CD4-positive, alpha-beta T cell treated with Interleukin-6 for 4 hours (primary cell): Measurements from ENCODE around the gene DNTT.
A peak's percentile ranks its signal among the peaks of the same experiment; 100 is the strongest.

Experiments
- DNase-seq: peaks from one replicate; pipeline ENCODE4 v3.0.0-alpha.2; 2020; ENCODE audit warnings: mixed read lengths

The DNTT gene

DNA sequence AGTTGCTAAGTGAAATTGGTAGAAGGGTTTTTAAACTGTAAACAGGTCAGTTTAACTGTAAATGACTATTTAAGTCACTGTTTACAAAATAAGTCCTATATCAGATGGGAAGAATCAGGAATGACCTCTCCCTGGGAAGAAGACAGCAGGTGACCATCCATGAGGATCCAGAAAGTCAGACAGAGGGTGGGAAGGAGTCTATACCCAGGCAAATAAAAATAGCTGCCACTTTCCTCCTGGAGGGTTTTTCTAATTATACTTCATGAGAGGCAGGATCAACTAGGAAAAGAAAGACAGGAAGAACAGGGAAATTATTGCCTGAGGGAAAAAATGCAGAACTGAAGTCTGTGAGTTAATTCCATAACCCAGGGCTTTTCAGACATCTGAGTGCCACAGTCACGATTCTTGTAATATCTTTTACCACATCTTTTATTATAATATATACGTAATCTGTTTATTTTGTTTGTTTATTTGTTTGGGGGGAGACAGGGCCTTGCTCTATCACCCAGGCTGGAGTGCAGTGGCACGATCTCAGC, 7.0 kb downstream of the DNTT start:
- DNase-seq: no peak

GRCh38 chr10:96313344-96313743, 9.1 kb downstream of the DNTT start:
- no peak for DNase-seq

DNA sequence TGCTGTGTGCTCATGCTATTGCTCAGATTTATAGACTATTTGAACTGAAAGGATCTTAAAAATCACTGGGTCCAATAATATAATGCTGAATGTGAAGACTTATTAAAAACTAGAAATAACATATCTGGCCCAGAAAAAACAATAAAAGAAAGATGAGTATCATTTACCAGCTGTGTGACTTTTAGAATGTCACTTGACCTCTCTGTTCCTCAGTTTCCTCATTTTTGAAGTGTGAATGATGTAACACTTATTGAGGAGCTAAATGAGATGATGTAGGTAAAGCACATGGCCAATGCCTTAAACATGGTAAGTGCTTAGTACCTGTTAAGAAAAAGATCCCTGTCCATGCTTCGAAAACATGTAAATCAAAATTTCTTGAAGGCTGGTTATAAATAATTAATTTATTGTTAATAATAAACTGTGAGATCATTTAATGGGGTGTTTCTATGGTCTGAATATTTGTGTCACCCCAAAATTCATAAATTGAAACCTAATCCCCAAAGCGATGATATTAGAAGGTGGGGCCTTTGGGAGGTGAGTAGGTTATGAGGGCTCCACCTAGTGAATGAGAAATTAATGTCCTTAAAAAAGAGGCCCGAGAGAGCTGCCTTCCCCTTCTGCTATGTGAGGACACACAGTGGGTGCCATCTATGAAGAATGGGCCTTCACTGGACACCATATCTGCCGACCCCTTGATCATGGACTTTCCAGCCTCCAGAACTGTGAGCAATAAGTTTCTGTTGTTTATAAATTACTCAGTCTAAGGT, 13.0 kb downstream of the DNTT start:
- DNase-seq: no peak

- DNase-seq: no peak
Observed at GRCh38 chr10:96319754-96320474, 15.7 kb downstream of the DNTT start.

DNA sequence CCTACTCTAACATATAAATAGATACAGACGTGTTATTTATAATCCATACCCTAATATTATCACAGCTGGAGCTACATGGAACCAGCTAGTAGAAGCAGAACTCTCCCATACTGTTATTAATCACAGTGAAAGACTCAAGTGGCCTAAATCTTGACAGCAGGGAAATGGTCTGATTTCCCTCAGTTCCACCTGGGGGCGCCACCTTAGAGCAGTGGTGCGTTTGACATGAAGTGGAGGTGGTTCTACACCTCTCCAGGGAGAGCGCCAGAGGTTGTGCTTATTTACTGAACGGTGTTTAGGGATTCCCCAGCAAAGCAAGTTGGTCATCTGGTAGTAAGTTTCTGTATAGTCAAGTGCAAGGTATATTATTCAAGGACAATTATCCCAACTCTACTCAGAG, 17.6 kb downstream of the DNTT start:
- DNase-seq: no peak

DNA sequence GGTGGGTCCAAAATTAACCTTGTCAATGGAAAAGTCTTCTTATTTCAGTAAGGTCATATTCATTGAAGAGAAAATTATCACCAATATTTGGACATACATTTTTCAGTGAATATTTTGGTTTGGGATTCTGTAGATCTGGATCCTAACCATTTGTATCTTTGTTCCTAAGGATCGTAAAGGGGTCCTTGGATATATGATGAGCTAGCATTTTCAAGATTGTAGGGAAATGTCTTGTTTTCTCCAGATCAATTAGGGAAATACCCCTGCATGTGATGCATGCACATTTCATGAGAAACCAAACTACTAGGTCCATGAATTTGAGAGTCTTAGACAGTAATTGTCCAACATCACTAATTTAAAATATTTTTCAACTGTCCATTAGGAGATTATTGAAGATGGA, 18.0 kb downstream of the DNTT start:
- no peak for DNase-seq

GRCh38 chr10:96324447-96324846, 20.2 kb downstream of the DNTT start:
- no peak for DNase-seq

DNA sequence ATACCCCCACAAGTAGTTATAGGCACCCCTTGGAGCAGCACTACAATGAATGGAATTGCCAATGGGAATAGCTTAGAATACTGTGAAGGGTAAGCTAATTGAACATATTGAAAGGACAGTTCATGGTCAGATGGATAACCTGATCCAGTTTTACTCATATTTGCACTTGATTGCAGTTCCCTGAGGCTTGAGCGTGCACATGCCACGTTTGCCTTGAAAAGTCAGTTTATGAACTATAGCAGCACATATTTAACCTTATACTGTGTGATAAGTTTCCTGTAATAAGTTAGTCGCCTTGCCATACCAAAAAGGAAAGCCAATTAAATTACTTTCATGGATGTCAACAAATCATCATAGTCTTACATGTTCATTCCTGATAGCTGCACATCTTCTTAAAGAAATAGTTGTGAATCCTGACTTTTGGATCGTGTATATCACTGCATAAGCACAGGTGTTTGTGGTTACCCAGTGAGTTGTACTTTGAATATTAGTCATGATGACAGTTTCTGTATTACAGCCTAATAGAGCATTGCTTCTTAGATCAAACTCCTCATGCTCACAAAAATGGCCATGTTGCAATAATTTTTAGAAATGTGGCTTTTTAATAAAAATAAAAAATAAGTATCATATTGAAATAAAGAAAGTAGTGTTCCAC, 21.6 kb downstream of the DNTT start:
- no peak for DNase-seq

DNA sequence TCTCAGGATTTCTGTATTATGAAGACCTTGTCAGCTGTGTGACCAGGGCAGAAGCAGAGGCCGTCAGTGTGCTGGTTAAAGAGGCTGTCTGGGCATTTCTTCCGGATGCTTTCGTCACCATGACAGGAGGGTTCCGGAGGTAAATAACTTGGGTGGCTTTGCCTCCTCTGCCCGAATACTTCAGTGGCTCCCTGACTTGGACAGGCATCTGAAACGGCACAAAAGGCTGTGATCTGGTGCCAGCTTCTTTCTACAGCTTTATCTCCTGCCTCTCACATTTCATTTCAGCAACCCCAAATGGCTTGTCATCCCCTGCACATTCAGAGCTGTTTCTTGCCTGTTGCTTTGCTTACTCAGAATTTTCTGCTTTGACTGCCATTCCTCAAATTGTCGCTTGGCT, 23.2 kb downstream of the DNTT start:
- no peak for DNase-seq

DNA sequence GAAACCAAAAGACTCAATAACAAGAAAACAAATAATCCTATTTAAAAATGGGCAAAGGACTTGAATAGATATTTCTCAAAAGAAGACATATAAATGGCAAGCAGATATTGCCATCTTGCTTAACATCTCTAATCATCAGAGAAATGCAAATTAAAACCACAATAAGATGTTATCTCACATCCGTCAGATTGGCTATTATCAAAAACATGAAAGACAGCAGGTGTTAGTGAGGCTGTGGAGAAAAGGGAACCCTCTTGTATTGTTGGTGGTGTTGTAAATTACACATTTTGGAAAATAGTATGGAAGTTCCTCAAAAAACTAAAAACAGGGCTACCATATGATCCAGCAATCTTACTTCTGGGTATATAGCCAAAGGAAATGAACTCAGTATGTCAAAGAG, 28.9 kb downstream of the DNTT start:
- no peak for DNase-seq

GRCh38 chr10:96334616-96335526, 30.6 kb downstream of the DNTT start:
- DNase-seq: peak; percentile 4

DNA sequence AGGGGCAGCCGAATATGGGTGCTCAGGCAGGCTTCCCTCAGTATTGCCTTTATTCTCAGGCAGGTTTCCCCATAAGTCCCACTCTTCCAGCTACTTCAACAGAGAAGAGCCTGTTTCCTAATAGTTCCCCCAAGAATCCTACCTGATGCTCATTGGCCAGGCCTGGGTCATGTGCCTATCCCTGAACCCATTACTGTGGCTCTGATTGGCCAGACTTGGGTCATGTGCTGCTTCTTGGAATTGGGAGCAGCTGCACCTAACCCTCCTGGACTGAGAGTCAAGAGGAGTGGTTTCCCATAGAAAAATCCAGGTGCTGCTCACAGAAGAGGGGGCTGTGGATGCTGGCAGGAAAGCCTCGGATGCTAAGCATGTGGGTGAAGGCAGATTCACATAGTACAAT, 32.9 kb downstream of the DNTT start:
- no peak for DNase-seq

DNA sequence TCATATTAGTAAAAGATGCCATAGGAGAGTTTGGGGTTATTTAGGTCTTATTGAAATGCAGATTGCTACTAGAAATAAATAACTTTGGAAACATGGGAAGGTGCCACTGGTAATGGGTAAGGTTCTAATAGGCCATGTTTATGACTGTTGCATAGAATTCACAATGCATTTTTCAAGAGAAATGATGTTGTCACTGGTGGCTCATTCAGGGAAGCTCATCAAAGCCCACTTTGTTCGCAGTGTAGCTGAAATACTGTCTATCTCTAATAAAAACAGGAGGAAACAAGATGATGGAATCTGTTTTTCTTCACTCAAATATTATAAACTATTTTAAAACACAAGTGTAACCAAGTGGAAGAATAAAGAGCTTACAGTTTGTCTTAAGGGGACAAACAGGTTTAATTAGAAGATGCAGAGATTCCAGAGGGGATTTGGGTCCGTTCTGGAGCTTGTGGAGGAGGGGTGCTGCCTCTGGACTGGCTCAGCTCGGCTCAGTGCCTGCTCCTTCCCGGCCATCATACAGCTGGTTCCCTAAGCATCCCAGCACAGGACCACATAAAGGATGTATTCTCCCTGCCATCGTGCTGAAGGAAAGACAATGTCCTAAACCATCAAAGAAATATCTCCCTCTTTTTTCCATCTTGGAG, 34.2 kb downstream of the DNTT start:
- no peak for DNase-seq

- DNase-seq: no peak
Observed at GRCh38 chr10:96339383-96339782, 35.1 kb downstream of the DNTT start.

- DNase-seq: peak; percentile 63
Observed at GRCh38 chr10:96339956-96340904, 36.0 kb downstream of the DNTT start.

DNA sequence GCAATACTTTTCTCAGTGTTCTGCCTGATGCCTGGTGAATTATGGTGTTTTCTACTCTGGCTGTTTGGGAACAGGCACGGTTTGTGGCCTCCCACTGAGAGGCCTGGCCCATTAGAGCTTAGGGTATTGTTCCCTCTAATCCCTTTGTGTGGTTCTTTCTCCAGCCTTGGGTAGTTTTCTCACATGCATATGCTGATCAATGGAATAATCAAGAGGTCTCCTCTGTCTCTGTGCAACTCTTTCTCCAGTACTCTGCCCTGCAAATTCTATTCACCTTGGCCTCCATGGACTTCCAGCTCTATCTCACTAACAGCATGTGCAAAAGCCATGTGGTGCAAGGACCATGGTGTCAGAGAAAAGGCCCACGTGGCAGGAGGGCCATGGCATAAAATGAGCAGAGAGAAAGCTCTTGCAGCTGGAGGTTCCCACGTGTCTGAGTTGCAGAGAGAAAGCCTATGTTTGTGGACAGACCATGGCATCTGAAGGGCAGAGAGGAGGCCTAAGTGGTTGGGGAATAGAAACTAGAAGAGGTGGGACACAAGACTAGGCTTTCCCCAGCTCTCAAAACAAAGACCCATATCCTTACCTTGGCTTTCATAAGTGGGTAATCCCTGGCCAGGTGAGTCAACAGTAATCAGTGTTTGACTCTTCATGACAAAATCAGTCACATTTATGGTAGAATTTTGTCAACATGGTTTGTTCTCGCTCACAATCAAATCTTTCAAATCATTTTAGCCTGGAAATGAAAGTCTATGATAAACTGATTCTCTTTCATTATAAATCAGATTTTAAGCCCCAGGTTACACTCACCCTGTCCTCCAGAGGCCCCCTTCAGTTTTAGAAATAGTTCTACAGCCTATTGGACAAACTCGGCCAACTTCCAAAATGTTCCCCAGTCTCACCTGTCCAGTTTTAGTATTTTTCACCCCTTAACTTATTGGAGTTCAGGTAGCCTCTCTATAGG, 37.3 kb downstream of the DNTT start:
- DNase-seq: no peak

- DNase-seq: no peak
Observed at GRCh38 chr10:96342402-96342801, 38.2 kb downstream of the DNTT start.

DNA sequence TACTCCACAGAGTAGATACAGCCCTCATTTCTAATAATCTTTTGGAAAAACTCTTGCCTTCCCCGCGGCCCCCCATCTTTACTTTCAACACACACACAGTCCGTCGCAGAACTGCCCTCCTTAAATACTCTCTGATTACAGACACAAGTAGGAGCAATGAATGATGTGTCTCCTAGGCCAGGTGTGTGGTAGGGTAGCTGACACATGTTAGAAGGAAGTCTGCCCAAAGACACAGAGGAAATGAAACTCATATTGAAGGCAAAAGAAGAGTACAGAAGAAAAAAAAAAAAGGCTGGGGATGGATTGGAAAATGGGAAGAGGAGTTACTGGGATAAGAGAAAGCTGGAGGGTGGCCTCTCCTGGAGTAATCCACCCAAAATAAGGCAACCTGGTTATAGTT, 39.9 kb downstream of the DNTT start:
- DNase-seq: no peak

- no peak for DNase-seq
Observed at GRCh38 chr10:96345222-96345621, 41.0 kb downstream of the DNTT start.

- no peak for DNase-seq
Observed at GRCh38 chr10:96346295-96346694, 42.1 kb downstream of the DNTT start.
